ENCODE results near the gene ABCC1.

- TF ChIP-seq CTCF (IDR thresholded peaks at IDR 0.05; ENCODE audit: borderline replicate concordance, extremely low read depth, low read length, poor library complexity, severe bottlenecking) (no peak), EZH2 (IDR thresholded peaks at IDR 0.05; ENCODE audit: borderline replicate concordance, low read depth, low read length, severe bottlenecking) (no peak)
These were observed 39.0 kb downstream of the ABCC1 start for GRCh38 chr16:15988268-15989013.

Data from DND-41 (cell line).